Measurements from ENCODE around the gene NR3C1. TPM values are rescaled to one million over a fixed set of nuclear protein-coding genes. Genes with fewer than 3 reads are reported as not detected.

The NR3C1 gene
- polyA plus RNA-seq, 1 donor (not counting 4 experiments of a cell fraction or from before 2014, with no cell fraction given) = 30.7 TPM

- FAIRE-seq = no peak
- no peak overlapping the region for H3K4me2 ChIP-seq (ENCODE audit: control insufficient read depth, extremely low read depth, insufficient read depth, low read depth, low read length)
Measured at GRCh38 chr5:143425835-143426234, 22.3 kb upstream of the NR3C1 start.

GRCh38 chr5:143418140-143418866 is 14.8 kb upstream of the NR3C1 start:
- H2AFZ ChIP-seq (ENCODE audit: control insufficient read depth, low read length) = no peak overlapping the region

More at GRCh38 chr5:143425835-143426234, 22.3 kb upstream of the NR3C1 start:
- Histone ChIP-seq H3K27me3 (ENCODE audit: control insufficient read depth, extremely low read depth, insufficient read depth, low read length) (no peaks in the 10 kb centered on the region), H4K20me1 (ENCODE audit: control insufficient read depth, extremely low read depth, insufficient read depth, low read length) (no peaks in the 10 kb centered on the region), H3K27ac (ENCODE audit: control insufficient read depth, insufficient read depth, low read length) (no peak overlapping the region), H3K4me1 (ENCODE audit: control insufficient read depth, extremely low read depth, insufficient read depth, low read length) (no peaks in the 10 kb centered on the region), H3K36me3 (ENCODE audit: control insufficient read depth in 2 of 2, extremely low read depth in 1 of 2, insufficient read depth in 2 of 2, low read length in 2 of 2) (no peaks in the 10 kb centered on the region), H2AFZ (ENCODE audit: control insufficient read depth, low read length) (no peak overlapping the region), H3K79me2 (ENCODE audit: control insufficient read depth, insufficient read depth, low read length) (no peaks in the 10 kb centered on the region), H3K4me3 (ENCODE audit: control insufficient read depth in 2 of 3, extremely low read depth in 1 of 3, insufficient read depth in 2 of 3, low read depth in 1 of 3, low read length in 3 of 3) (no peak overlapping the region), H3K9me1 (ENCODE audit: control insufficient read depth, extremely low read depth, insufficient read depth, low read length) (no peaks in the 10 kb centered on the region), H3K9ac (ENCODE audit: control insufficient read depth, extremely low read depth, insufficient read depth, low read length) (no peak overlapping the region), H3K9me3 (ENCODE audit: control insufficient read depth, low read depth, low read length) (no peaks in the 10 kb centered on the region)
- dilution Hi-C loops (cut with MboI; ENCODE audit: extremely low pct_ligation_motif_present, low sequenced_read_pairs) = no loop called here
- TF ChIP-seq EZH2 (IDR thresholded peaks at IDR 0.05; ENCODE audit: low read length) = no peak
- TF ChIP-seq, protein P1, sequence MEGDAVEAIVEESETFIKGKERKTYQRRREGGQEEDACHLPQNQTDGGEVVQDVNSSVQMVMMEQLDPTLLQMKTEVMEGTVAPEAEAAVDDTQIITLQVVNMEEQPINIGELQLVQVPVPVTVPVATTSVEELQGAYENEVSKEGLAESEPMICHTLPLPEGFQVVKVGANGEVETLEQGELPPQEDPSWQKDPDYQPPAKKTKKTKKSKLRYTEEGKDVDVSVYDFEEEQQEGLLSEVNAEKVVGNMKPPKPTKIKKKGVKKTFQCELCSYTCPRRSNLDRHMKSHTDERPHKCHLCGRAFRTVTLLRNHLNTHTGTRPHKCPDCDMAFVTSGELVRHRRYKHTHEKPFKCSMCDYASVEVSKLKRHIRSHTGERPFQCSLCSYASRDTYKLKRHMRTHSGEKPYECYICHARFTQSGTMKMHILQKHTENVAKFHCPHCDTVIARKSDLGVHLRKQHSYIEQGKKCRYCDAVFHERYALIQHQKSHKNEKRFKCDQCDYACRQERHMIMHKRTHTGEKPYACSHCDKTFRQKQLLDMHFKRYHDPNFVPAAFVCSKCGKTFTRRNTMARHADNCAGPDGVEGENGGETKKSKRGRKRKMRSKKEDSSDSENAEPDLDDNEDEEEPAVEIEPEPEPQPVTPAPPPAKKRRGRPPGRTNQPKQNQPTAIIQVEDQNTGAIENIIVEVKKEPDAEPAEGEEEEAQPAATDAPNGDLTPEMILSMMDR (optimal IDR thresholded peaks at IDR 0.05 in 1 of 3, IDR thresholded peaks at IDR 0.05 in 1 of 3, conservative IDR thresholded peaks at IDR 0.05 in 1 of 3; ENCODE audit: extremely low read depth in 1 of 3, insufficient read depth in 2 of 3, low read length in 3 of 3) = no peak
- DNase-seq (ENCODE audit: low read depth, low spot score) = no peak

More at GRCh38 chr5:143418140-143418866, 14.8 kb upstream of the NR3C1 start:
- no peak overlapping the region for H3K27ac ChIP-seq (ENCODE audit: control insufficient read depth, insufficient read depth, low read length)
- no peaks in the 10 kb centered on the region for H3K27me3 ChIP-seq (ENCODE audit: control insufficient read depth, extremely low read depth, insufficient read depth, low read length)
- no peak for FAIRE-seq
- no peaks in the 10 kb centered on the region for H3K9me1 ChIP-seq (ENCODE audit: control insufficient read depth, extremely low read depth, insufficient read depth, low read length)
- no peaks in the 10 kb centered on the region for H3K4me1 ChIP-seq (ENCODE audit: control insufficient read depth, extremely low read depth, insufficient read depth, low read length)
- no peaks in the 10 kb centered on the region for H3K9me3 ChIP-seq (ENCODE audit: control insufficient read depth, low read depth, low read length)
- no peak overlapping the region for H3K9ac ChIP-seq (ENCODE audit: control insufficient read depth, extremely low read depth, insufficient read depth, low read length)
- dilution Hi-C loops (cut with MboI; ENCODE audit: extremely low pct_ligation_motif_present, low sequenced_read_pairs) = no loop called here
- no peaks in the 10 kb centered on the region for H4K20me1 ChIP-seq (ENCODE audit: control insufficient read depth, extremely low read depth, insufficient read depth, low read length)
- TF ChIP-seq, protein P1 (optimal IDR thresholded peaks at IDR 0.05 in 1 of 3, IDR thresholded peaks at IDR 0.05 in 1 of 3, conservative IDR thresholded peaks at IDR 0.05 in 1 of 3; ENCODE audit: extremely low read depth in 1 of 3, insufficient read depth in 2 of 3, low read length in 3 of 3) = no peak
- no peak for TF ChIP-seq EZH2 (IDR thresholded peaks at IDR 0.05; ENCODE audit: low read length)
- no peak overlapping the region for H3K4me3 ChIP-seq (ENCODE audit: control insufficient read depth in 2 of 3, extremely low read depth in 1 of 3, insufficient read depth in 2 of 3, low read depth in 1 of 3, low read length in 3 of 3)
- H3K4me2 ChIP-seq (ENCODE audit: control insufficient read depth, extremely low read depth, insufficient read depth, low read depth, low read length) = no peak overlapping the region
- DNase-seq (ENCODE audit: low read depth, low spot score) = no peak
- no peaks in the 10 kb centered on the region for H3K36me3 ChIP-seq (ENCODE audit: control insufficient read depth in 2 of 2, extremely low read depth in 1 of 2, insufficient read depth in 2 of 2, low read length in 2 of 2)
- no peaks in the 10 kb centered on the region for H3K79me2 ChIP-seq (ENCODE audit: control insufficient read depth, insufficient read depth, low read length)

Data from keratinocyte (primary cell).